A204.1 (cell line): ENCODE results near the gene CLDN4.

Experiments
- FAIRE-seq: peaks from 2 replicates; lab custom pipeline; 2012; peaks lifted over from hg19 to GRCh38; lab: Jason Lieb, UNC

CLDN4 gene

DNA sequence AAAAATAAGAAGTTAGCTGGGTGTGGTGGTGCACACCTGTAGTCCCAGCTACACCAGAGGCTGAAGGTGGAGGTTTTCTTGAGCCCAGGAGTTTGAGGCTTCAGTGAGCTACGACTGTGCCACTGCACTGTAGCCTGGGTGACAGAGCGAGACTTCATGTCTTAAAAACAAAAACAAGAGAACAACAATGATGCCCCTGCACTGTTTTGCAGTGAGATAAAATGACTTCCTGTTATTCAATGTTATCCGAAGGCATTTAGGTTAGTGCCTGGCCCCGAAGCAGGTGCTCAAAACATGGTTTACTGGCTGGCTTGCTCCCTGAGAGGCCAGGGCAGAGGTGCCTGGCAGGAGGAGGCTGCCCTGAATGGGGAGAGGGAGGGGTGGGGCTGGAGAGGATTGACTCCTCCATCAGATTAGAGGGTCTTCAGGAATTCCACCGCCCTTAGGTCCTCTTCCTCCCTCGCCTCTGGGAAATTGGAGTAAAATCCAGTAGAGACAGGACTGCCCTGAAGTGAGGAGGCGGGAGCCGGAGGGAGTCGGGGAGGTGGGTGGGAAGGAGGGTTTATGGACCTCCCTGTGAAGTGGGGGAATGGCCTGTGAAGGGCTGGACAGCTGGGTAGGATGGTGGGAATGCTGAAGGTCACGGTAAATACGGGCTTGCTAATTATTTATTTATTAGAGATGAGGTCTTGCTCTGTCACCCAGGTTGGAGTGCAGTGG is 6.8 kb upstream of the CLDN4 start:
- FAIRE-seq: no peak

GRCh38 chr7:73824986-73825385 is 5.8 kb upstream of the CLDN4 start:
- FAIRE-seq: no peak

GRCh38 chr7:73827567-73828106 is 3.2 kb upstream of the CLDN4 start:
- FAIRE-seq: no peak

GRCh38 chr7:73828107-73828803 is 2.5 kb upstream of the CLDN4 start:
- FAIRE-seq: no peak

DNA sequence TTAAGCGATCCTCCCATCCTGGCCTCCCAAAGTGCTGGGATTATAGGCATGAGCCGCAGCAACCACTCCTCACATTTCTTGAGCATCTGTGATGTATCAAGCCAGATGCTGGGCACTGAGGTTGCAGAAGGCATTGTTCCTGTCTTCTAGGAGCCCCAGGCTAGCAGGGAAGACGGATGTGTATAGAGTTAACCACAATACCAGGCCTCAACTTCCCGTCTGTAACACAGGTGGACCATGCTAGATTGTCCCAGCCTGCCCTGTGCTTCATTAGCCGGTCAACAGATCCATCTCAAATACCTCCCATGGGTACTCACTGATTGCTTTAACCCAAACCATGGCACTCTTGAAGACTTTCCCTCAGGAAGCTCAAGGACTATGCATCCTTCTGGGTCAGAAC is 1.8 kb upstream of the CLDN4 start:
- no peak for FAIRE-seq

DNA sequence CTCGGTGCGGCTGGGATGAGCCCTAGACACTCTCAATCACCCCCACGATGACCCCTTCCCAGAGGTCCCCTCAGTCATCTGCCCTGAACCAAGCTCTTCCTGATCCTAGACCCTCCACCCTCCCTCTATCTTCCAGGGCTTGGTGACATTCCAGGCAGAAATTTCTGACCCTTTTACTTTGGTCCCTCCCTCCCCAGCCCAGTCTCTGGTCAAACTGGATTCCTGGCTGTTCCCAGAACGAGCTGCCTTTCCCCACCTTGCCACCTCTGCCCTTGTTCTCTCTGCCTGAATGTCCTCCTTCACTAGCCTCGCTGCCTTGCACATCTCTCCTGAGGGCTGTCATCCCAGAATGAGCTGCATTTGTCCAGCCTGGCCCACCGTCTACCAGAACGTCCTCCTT is 1.3 kb upstream of the CLDN4 start:
- FAIRE-seq: no peak

DNA sequence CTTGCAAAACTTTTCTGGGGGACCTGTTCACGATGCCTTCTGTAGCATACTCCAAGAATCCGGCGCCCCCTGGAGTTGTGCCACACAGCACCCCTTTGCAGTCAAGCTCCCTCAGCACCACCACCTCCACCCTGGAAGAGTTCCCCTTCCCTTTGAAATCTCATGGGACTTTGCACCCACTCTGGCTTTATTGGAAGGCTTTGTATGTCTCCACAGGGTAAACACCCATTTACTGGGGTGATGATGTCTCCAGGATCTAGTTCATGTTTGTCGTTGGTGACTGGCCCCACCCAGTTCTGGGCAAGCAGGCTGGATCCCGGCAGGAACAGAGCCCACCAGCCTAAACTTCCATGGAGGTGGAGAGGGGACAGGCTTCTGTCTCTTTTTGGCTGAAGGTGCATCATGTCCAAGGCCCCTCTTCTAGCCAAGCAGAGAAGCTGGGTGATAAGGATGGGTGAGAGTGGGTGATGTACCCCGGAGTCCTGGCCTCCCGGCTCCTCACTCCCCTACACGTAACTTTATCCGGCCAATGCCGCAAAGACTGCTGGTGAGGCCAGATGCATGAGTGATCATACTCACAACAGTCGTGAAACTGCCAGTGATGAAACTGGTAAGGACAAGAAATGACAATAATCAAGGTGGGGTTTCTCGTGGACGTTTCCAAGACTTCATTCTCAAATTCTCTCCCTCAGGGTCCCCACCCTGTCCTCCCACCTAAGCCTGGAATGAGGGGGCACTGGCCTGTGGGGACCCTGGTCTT is 695 bp upstream of the CLDN4 start:
- no peak for FAIRE-seq

GRCh38 chr7:73831584-73831833 is 713 bp downstream of the CLDN4 start:
- no peak for FAIRE-seq

DNA sequence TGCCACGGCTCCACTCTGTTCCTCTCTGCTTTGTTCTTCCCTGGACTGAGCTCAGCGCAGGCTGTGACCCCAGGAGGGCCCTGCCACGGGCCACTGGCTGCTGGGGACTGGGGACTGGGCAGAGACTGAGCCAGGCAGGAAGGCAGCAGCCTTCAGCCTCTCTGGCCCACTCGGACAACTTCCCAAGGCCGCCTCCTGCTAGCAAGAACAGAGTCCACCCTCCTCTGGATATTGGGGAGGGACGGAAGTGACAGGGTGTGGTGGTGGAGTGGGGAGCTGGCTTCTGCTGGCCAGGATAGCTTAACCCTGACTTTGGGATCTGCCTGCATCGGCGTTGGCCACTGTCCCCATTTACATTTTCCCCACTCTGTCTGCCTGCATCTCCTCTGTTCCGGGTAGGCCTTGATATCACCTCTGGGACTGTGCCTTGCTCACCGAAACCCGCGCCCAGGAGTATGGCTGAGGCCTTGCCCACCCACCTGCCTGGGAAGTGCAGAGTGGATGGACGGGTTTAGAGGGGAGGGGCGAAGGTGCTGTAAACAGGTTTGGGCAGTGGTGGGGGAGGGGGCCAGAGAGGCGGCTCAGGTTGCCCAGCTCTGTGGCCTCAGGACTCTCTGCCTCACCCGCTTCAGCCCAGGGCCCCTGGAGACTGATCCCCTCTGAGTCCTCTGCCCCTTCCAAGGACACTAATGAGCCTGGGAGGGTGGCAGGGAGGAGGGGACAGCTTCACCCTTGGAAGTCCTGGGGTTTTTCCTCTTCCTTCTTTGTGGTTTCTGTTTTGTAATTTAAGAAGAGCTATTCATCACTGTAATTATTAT is 1.2 kb downstream of the CLDN4 start:
- FAIRE-seq: no peak

DNA sequence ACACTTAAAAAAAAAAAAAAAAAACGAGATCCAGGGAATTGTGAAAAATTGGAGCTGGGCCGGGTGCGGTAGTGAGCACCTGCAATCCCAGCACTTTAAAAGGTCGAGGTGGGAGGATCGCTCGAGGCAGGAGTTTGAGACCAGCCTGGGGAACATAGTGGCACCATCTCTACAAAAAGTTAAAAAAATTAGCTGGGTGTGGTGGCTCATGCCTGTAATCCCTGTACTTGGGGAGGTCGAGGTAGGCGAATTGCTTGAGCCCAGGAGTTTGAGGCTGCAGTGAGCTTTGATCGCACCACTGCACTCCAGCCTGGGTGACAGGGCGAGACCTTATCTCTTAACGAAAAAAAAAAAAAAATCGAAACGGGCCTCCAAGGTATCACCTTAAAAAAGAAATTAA is 2.0 kb downstream of the CLDN4 start:
- no peak for FAIRE-seq

DNA sequence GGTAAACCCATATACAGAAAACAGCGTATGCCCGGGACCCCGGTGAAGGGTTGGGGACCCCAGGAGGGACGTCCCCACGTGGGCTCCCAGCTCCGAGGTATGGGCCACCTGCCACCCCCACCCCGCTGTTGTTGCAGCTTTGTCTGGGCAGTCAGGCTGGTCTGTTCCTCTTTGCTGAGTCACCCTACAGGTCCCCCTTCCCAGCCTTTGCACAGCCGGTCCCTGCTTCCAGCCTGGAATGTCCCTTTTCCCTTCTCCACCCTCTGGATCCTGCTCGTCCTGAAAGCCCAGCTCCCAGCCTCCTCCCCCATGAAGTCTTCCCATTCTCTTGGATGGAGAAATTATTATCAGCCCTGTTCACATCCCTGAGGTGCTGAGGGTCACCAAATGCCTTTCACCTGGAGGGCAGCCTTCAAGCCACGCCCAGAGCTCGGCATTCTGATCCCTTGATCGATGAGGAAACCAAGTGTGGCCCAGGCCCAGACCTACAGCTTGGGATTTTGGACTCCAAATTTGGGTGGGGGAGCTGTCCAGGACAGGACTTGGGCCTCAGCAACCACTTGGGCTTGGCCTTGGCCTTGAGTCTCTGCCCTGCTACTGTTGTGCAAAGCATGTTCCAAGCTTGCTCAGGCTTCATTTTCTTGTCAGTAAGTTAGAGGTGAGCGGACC is 2.6 kb downstream of the CLDN4 start:
- FAIRE-seq: no peak

- no peak for FAIRE-seq
These were observed 3.9 kb downstream of the CLDN4 start for GRCh38 chr7:73834626-73835191.

- FAIRE-seq: peak; percentile 86
These were observed 6.4 kb downstream of the CLDN4 start for GRCh38 chr7:73837167-73837566.

GRCh38 chr7:73838642-73839041 is 7.8 kb downstream of the CLDN4 start:
- FAIRE-seq: no peak

GRCh38 chr7:73839290-73839689 is 8.5 kb downstream of the CLDN4 start:
- FAIRE-seq: no peak

GRCh38 chr7:73839743-73840714 is 9.2 kb downstream of the CLDN4 start:
- FAIRE-seq: no peak

- FAIRE-seq: no peak
These were observed 10.1 kb downstream of the CLDN4 start for GRCh38 chr7:73840715-73841379.

GRCh38 chr7:73841689-73842066 is 10.9 kb downstream of the CLDN4 start:
- peak; percentile 77 for FAIRE-seq

DNA sequence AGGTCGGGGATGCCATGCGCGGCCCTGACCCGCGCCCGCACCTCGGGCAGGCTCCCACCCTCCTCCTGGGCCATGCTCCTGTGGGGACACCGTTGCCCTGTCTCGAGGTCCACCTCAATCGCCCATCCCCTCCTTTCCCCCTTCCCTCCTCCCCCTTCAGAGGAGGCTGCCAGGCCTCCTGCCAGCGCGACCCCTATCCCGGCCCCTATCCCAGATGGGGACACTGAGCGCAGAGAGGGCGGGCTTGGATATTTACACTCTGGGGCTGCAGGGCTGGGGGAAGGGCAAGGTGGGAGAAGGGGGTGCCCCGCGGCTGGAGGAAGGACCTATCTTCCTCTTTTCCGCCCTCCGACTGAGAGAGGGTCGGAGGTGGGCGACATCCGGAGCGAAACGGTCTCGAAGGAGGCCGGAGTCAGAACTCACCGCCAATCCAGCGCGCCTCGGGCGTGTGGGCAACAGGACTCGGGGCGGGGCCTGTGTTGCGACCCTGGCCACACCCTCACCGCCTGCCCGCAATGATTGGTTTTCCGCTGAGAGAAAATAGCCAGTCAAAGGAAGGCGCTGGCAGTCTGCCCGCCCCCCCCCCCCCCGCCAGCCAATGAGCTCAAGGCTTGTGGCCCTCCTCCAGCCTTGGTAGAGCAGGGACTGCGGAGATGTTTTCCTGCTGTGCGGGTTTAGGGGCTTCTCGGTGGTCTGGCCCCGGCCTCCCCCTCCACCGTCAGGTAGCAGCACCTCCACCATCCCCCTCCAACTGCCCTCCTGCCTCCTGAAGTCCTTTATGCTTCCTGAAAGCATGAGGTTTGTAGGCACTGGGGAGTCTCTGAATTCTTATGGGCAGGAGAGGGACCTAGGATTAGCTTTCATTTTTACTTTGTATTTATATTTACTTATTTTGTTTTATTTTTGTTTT is 11.5 kb downstream of the CLDN4 start, which contains the start of gene METTL27:
METTL27 (minus strand) TSS at position 450 of the 910 bp plus-strand sequence; CDS start at position 74, 376 bp downstream.
- no peak for FAIRE-seq
